Right atrium auricular region (tissue), 2 donors: ENCODE results near the gene ACO2. TPM values are rescaled to one million over a fixed set of nuclear protein-coding genes. Genes with fewer than 3 reads are reported as not detected.
"Not testable (repeated sequence)": the region's sequence is repeated elsewhere in the genome, so short reads cannot be mapped to it uniquely, and the experiment has no call there.

Experiments used
- DNase-seq: peaks from one replicate; pipeline ENCODE4 v3.0.0-alpha.2; 2019; ENCODE audit warnings: low spot score
- H3K27ac ChIP-seq, 2 donors: fragments of 200-600 bp; sonication (generic); 1 replicate in 1 of 2; 2 replicates in 1 of 2; pipeline ENCODE4 v1.5.1; 2016 to 2019
- H3K27me3 ChIP-seq, 2 donors: fragments of 200-600 bp; sonication (generic); one replicate each; pipeline versions ENCODE4 v1.5.1 to v1.6.0; 2017 to 2019
- H3K36me3 ChIP-seq: fragments of 200-600 bp; sonication (generic); one replicate; pipeline ENCODE4 v1.5.1; 2016
- H3K4me1 ChIP-seq, 2 donors: fragments of 200-600 bp; sonication (generic); one replicate each; pipeline versions ENCODE4 v1.5.1 to v1.6.0; 2017 to 2019
- H3K4me3 ChIP-seq, 2 donors: fragments of 200-600 bp; sonication (generic); 1 replicate in 1 of 2; 2 replicates in 1 of 2; pipeline ENCODE4 v1.5.1; 2017 to 2019; ENCODE audit warnings: mild to moderate bottlenecking in 1 of 2, moderate library complexity in 1 of 2
- H3K9me3 ChIP-seq, 2 donors: fragments of 200-600 bp; sonication (generic); one replicate each; pipeline ENCODE4 v1.5.1; 2019
- total RNA-seq, 2 donors: library from RNA; depleted of rRNA; stranded (reverse); fragments of >200 nt; gene quantifications; one replicate each; pipeline ENCODE4 v1.1.0, GENCODE V29; 2016
- TF ChIP-seq, protein P1 (sequence below), 2 donors: fragments of 200-600 bp; sonication (generic); IDR thresholded peaks; one replicate each; pipeline ENCODE4 v1.5.1; 2019; ENCODE audit warnings: antibody characterized with exemption in 2 of 2

ACO2 gene
- total RNA-seq, 2 donors from 2014 or later, result 447 to 604 TPM

DNA sequence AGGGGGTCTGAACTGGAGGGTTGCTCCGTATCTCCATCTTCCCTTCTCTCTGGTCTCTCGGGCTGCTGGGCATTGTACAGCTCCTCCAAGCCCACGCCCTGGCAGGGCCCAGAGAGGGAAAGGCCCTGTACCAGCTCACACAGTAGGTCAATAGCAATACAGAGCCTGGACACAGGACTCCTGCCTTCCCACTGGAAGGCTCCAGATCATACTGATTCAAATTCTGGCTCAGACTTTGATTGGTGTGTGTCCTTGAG lies 98.5 kb downstream of the ACO2 start:
- no peaks in the 10 kb centered on the region for H3K9me3 ChIP-seq
- H3K27me3 ChIP-seq, result no peaks in the 10 kb centered on the region
- H3K4me3 ChIP-seq, result no peak overlapping the region
- peaks cover 22% of the 10 kb centered on the region for H3K36me3 ChIP-seq
- TF ChIP-seq, protein P1, sequence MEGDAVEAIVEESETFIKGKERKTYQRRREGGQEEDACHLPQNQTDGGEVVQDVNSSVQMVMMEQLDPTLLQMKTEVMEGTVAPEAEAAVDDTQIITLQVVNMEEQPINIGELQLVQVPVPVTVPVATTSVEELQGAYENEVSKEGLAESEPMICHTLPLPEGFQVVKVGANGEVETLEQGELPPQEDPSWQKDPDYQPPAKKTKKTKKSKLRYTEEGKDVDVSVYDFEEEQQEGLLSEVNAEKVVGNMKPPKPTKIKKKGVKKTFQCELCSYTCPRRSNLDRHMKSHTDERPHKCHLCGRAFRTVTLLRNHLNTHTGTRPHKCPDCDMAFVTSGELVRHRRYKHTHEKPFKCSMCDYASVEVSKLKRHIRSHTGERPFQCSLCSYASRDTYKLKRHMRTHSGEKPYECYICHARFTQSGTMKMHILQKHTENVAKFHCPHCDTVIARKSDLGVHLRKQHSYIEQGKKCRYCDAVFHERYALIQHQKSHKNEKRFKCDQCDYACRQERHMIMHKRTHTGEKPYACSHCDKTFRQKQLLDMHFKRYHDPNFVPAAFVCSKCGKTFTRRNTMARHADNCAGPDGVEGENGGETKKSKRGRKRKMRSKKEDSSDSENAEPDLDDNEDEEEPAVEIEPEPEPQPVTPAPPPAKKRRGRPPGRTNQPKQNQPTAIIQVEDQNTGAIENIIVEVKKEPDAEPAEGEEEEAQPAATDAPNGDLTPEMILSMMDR (IDR thresholded peaks at IDR 0.05), result no peak
- no peak for DNase-seq
- peak overlapping the region; percentile 92 to 95 for H3K27ac ChIP-seq
- peaks cover 0 to 48% of the 10 kb centered on the region in 2 donors for H3K4me1 ChIP-seq

DNA sequence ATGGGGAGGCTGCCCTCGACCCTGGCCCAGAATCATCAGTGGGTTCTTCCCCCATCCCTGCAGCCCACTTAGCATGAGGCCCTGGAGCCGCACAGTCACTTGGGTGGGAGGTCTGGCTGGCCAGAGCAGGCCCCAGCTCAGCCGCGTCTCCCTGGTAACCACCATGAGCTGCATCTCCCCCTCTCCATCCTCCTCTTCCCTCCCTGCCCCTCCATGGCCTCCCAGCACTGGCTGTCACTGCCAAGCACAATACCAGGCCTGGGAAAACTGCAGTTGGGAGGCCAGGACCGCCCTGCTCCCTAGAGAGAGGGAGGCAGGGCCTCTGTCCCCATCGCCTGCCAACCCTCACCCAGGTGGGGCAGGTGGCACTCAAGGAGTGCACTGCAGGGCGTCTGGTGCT lies 99.9 kb downstream of the ACO2 start:
- no peaks in the 10 kb centered on the region for H3K9me3 ChIP-seq
- H3K36me3 ChIP-seq, result peaks cover 35% of the 10 kb centered on the region
- TF ChIP-seq, protein P1 (IDR thresholded peaks at IDR 0.05), result no peak
- no peak overlapping the region for H3K4me3 ChIP-seq
- H3K27ac ChIP-seq, result peak overlapping the region; percentile 10 to 31
- no peaks in the 10 kb centered on the region for H3K27me3 ChIP-seq
- no peak for DNase-seq
- peaks cover 0 to 37% of the 10 kb centered on the region in 2 donors for H3K4me1 ChIP-seq

DNA sequence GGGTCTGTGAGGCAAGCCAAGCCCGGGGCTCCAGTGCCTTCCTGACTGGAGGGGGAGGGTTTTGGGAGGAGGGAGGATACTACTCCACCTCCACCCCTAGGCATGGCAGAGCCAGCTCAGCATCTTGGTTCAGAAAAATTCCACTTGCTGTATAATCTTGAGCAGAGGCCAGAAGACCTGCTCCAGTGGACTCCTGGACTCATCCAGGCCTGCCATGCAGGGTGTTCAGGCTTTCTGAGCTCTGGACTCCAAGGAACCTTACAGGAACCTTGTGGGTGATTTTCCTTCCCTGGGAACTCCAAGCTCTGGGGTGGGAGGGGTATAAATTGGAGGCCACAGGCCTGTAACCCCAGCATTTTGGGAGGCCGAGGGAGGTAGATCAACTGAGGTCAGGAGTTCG lies 101.3 kb downstream of the ACO2 start:
- H3K27me3 ChIP-seq, result no peaks in the 10 kb centered on the region
- no peak overlapping the region for H3K27ac ChIP-seq
- TF ChIP-seq, protein P1 (IDR thresholded peaks at IDR 0.05), result no peak

DNA sequence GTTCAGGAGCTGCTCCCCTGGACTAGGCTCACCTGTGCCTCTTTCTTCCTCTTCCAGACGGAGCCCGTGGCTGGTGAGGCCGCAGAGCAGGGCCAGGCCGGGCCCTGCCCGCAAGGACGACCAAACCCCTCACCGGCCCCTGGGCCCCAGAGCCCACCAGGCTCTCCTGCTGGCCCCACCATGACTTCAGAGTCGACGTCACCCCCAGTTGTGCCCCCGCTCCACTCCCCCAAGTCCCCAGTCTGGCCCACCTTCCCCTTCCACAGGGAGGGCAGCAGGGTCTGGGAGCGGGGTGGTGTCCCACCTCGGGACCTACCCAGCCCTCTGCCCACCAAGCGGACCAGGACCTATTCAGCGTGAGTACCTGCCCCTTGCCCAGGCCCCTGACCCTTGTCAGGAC lies 102.9 kb downstream of the ACO2 start:
- TF ChIP-seq, protein P1 (IDR thresholded peaks at IDR 0.05), result no peak
- DNase-seq, result no peak

More for the DNA sequence above, 101.3 kb downstream of the ACO2 start:
- DNase-seq, result no peak
- no peak overlapping the region for H3K4me3 ChIP-seq
- no peaks in the 10 kb centered on the region for H3K9me3 ChIP-seq
- peaks cover 28% of the 10 kb centered on the region for H3K36me3 ChIP-seq
- peaks cover 0 to 37% of the 10 kb centered on the region in 2 donors for H3K4me1 ChIP-seq

DNA sequence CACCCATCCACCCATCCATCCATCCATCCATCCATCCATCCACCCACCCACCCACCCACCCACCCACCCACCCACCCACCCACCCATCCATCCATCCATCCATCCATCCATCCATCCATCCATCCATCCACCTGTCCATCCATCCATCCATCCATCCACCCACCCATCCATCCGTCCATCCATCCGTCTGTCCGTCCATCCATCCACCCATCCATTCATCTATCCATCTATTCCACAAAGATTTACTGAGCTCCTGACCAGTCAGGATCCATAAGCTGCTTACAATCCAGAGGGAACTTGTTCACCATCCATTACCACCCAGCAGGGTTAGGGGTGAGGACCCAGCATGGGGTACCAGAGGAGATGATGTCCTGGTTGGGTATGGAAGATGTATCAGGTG lies 103.4 kb downstream of the ACO2 start:
- H3K9me3 ChIP-seq, H3K27ac ChIP-seq, DNase-seq, H3K4me3 ChIP-seq, H3K27me3 ChIP-seq: not testable (repeated sequence)
- H3K36me3 ChIP-seq, result peaks cover 35% of the 10 kb centered on the region
- H3K4me1 ChIP-seq, result peaks cover 0 to 33% of the 10 kb centered on the region in 2 donors

More for the DNA sequence above, 102.9 kb downstream of the ACO2 start:
- Histone ChIP-seq H3K4me3 (no peak overlapping the region), H3K27me3 (no peaks in the 10 kb centered on the region), H3K27ac (no peak overlapping the region), H3K4me1 (peaks cover 0 to 38% of the 10 kb centered on the region in 2 donors), H3K36me3 (peaks cover 35% of the 10 kb centered on the region), H3K9me3 (no peaks in the 10 kb centered on the region)

DNA sequence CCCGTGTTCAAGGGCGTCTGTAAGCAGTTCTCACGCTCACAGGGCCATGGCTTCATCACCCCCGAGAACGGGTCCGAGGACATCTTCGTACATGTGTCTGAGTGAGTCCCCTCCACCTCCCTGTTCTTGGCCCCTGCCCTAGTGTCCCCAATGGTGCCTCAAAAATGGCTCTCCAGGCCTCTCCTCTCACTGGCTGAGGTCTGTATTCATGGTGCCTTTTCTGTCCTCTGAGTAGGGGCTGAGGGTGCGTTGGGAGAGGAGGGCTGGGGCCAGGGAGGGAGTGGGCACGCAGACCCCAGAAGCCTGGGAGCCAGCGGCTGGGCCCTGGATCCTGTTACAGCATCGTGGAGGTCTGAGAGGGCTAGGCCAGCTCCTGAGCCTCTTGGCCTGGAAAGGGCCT lies 104.8 kb downstream of the ACO2 start:
- DNase-seq, result no peak
- H3K4me3 ChIP-seq, result no peak overlapping the region
- peak overlapping the region in 1 of 2 donors; percentile 81 for H3K27ac ChIP-seq
- no peaks in the 10 kb centered on the region for H3K9me3 ChIP-seq
- H3K4me1 ChIP-seq, result peaks cover 0 to 33% of the 10 kb centered on the region in 2 donors
- peaks cover 33% of the 10 kb centered on the region for H3K36me3 ChIP-seq
- TF ChIP-seq, protein P1 (IDR thresholded peaks at IDR 0.05), result no peak
- H3K27me3 ChIP-seq, result no peaks in the 10 kb centered on the region
